GM23248 (cell line): ENCODE data around the gene SEL1L3. TPM values are rescaled to one million over a fixed set of nuclear protein-coding genes. Genes with fewer than 3 reads are reported as not detected.
A peak's percentile ranks its signal among the peaks of the same experiment; 100 is the strongest.

ENCODE experiments used
- DNase-seq: peaks from one replicate; pipeline ENCODE4 v3.0.0-alpha.2; 2015
- H2AFZ ChIP-seq: fragments of 200-600 bp; sonication (generic); 2 replicates; pipeline ENCODE4 v1.6.1; 2016; ENCODE audit warnings: antibody characterized with exemption
- H3F3A ChIP-seq: fragments of 200-600 bp; sonication (generic); 2 replicates; pipeline ENCODE4 v1.6.1; 2016; ENCODE audit warnings: mild to moderate bottlenecking, antibody characterized with exemption, mixed run types; ENCODE audit not compliant: insufficient read depth
- H3K27ac ChIP-seq: fragments of 200-600 bp; sonication (generic); 2 replicates; pipeline ENCODE4 v1.5.1; 2016; ENCODE audit warnings: mild to moderate bottlenecking
- H3K27me3 ChIP-seq: fragments of 200-600 bp; sonication (generic); replicated peaks from 2 replicates; pipeline ENCODE4 v1.6.1; 2016; ENCODE audit warnings: mild to moderate bottlenecking; ENCODE audit not compliant: insufficient read depth
- H3K36me3 ChIP-seq: fragments of 200-600 bp; sonication (generic); 2 replicates; pipeline ENCODE4 v1.6.1; 2016; ENCODE audit warnings: low read depth, mild to moderate bottlenecking
- H3K4me1 ChIP-seq: fragments of 200-600 bp; sonication (generic); 2 replicates; pipeline ENCODE4 v1.6.1; 2016; ENCODE audit warnings: mild to moderate bottlenecking; ENCODE audit not compliant: insufficient read depth
- H3K4me2 ChIP-seq: fragments of 200-600 bp; sonication (generic); one replicate; pipeline ENCODE4 v1.6.1; 2016; ENCODE audit warnings: mild to moderate bottlenecking; ENCODE audit not compliant: unreplicated experiment
- H3K4me3 ChIP-seq: fragments of 200-600 bp; sonication (generic); 2 replicates; pipeline ENCODE4 v1.5.1; 2016; ENCODE audit warnings: mild to moderate bottlenecking
- H3K79me2 ChIP-seq: fragments of 200-600 bp; sonication (generic); 2 replicates; pipeline ENCODE4 v1.6.1; 2016; ENCODE audit warnings: mild to moderate bottlenecking; ENCODE audit not compliant: insufficient read depth
- H3K9ac ChIP-seq: fragments of 200-600 bp; sonication (generic); 2 replicates; pipeline ENCODE4 v1.6.1; 2016; ENCODE audit warnings: mild to moderate bottlenecking
- H3K9me2 ChIP-seq: fragments of 200-600 bp; sonication (generic); 2 replicates; pipeline ENCODE4 v1.6.1; 2016; ENCODE audit warnings: mixed run types, mild to moderate bottlenecking, moderate library complexity; ENCODE audit not compliant: insufficient read depth
- H3K9me3 ChIP-seq: fragments of 200-600 bp; sonication (generic); one replicate; pipeline ENCODE4 v1.6.1; 2017; ENCODE audit warnings: low read depth
- H4K20me1 ChIP-seq: fragments of 200-600 bp; sonication (generic); 2 replicates; pipeline ENCODE4 v1.6.0; 2016; ENCODE audit not compliant: insufficient read depth
- EZH2 ChIP-seq: fragments of 200-600 bp; sonication (generic); IDR thresholded peaks from 2 replicates; pipeline ENCODE4 v1.6.1; 2018; ENCODE audit warnings: antibody characterized with exemption, mild to moderate bottlenecking; ENCODE audit not compliant: insufficient read depth, poor library complexity, severe bottlenecking
- EZH2phosphoT487 ChIP-seq: fragments of 200-600 bp; sonication (generic); IDR thresholded peaks from 2 replicates; pipeline ENCODE4 v1.6.1; 2018; ENCODE audit warnings: antibody characterized with exemption, moderate library complexity, mild to moderate bottlenecking, low read depth; ENCODE audit not compliant: insufficient read depth
- WGBS, 2 experiments: methylation state at CpG; one replicate each; pipeline ENCODE4 v1.1.6; 2015 to 2017; ENCODE audit warnings: low lambda C conversion rate in 2 of 2, low coverage in 1 of 2; ENCODE audit errors: missing lambda C conversion rate in 2 of 2; 5-methylcytosine and 5-hydroxymethylcytosine counted together
- in situ Hi-C: fragments of 300-500 bp; cut with MboI; formaldehyde crosslinking; loops from 2 replicates; pipeline ENCODE4 v1.15.0; 2020
- polyA plus RNA-seq: library from polyadenylated mRNA; unstranded; fragments of >200 nt; fragmentation: Nextera tagmentation; extraction: Ambion mirVana; gene quantifications from 2 replicates; pipeline ENCODE4 v1.2.1, GENCODE V29; 2016
- small RNA-seq: library from RNA; depleted of rRNA; stranded (forward); fragments of <200 nt; gene quantifications from one replicate; pipeline ENCODE3, GENCODE V24; 2014; ENCODE audit warnings: low read depth, low replicate concordance
- total RNA-seq: library from RNA; depleted of rRNA; stranded (reverse); fragments of >200 nt; shearing (Covaris generic); gene quantifications from 2 replicates; pipeline ENCODE4 v1.2.3, GENCODE V29; 2014; rRNA removed

SEL1L3 gene
- total and polyA plus RNA-seq, 2 experiments from 2014 or later: 23.1 to 62.8 TPM

DNA sequence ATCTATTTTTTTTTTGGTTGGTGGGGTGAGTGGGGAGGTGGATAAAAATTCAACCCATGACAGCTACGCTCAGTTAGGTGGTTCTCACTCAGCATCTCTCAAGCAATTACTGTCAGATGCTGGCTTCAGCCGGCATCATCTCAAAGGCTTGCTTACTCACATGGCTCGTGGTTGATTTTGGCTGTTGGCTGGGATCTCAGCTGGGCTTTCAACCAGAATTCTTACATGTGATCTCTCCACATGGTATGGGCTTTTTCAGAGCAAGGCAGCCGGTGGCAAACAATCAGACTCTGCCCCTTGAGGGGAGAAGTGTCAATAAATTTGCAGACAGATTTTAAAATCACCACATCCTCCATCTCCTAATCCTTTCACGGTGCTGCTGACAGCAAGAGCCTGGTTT is 159.9 kb downstream of the SEL1L3 start:
- no peaks in the 10 kb centered on the region for H3K36me3 ChIP-seq
- H4K20me1 ChIP-seq: no peaks in the 10 kb centered on the region
- H3K4me2 ChIP-seq: no peak overlapping the region
- WGBS, 2 experiments: 10% methylated on average over 4 to 5 of the region's 5 CpGs
- no peaks in the 10 kb centered on the region for H3K9me3 ChIP-seq
- no peaks in the 10 kb centered on the region for H3F3A ChIP-seq
- in situ Hi-C loops: no loop called here
- H3K79me2 ChIP-seq: no peaks in the 10 kb centered on the region
- no peak for TF ChIP-seq EZH2
- TF ChIP-seq EZH2phosphoT487: no peak
- no peak overlapping the region for H2AFZ ChIP-seq
- no peaks in the 10 kb centered on the region for H3K27me3 ChIP-seq
- no peaks in the 10 kb centered on the region for H3K4me1 ChIP-seq
- H3K27ac ChIP-seq: no peak overlapping the region
- H3K4me3 ChIP-seq: no peak overlapping the region
- H3K9me2 ChIP-seq: no peaks in the 10 kb centered on the region
- DNase-seq: peak; percentile 81
- H3K9ac ChIP-seq: no peak overlapping the region

DNA sequence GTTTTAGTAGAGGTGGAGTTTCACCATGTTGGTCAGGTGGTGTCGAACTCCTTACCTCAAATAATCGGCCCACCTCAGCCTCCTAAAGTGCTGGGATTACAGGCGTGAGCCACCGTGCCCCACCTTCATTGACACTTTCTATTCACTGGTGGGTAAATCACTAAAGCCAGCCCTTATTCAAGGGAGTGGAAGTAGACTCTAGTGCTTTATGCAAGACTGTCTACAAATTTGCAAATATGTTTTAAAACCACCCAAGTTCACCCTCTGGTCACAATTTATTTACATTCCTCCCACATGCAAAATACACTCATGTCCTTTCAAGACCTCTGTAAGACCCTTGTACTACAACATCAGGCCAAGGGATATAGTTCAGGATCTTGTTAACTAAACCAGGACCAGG is 162.1 kb downstream of the SEL1L3 start:
- Histone ChIP-seq H3K4me1 (no peaks in the 10 kb centered on the region), H2AFZ (no peak overlapping the region), H3K4me3 (no peak overlapping the region), H4K20me1 (no peaks in the 10 kb centered on the region), H3K9me3 (no peaks in the 10 kb centered on the region), H3K9me2 (no peaks in the 10 kb centered on the region), H3K27me3 (peaks cover 10% of the 10 kb centered on the region), H3K9ac (no peak overlapping the region), H3K4me2 (no peak overlapping the region), H3F3A (no peaks in the 10 kb centered on the region), H3K36me3 (no peaks in the 10 kb centered on the region), H3K27ac (no peak overlapping the region), H3K79me2 (no peaks in the 10 kb centered on the region)
- in situ Hi-C loops: no loop called here
- TF ChIP-seq EZH2phosphoT487: no peak
- WGBS, 2 experiments: 75 to 82% methylated on average over 4 of the region's 4 CpGs
- no peak for DNase-seq

DNA sequence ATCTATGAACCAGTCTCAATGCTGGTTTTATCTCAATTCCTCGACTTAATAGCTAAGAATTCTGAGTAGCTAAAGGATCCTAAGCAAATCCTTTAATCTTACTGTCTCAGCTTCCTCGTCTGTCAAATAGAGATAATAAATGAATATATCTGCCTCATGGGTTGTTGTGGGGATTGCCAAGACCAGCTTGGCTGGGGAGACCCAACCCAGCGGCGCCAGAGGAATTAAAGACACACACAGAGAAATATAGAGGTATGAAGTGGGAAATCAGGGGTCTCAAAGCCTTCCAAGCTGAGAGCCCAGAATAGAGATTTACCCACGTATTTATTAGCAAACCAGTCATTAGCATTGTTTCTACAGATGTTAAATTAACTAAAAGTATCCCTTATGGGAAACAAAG is 165.3 kb downstream of the SEL1L3 start:
- no peaks in the 10 kb centered on the region for H3K4me1 ChIP-seq
- H3K27me3 ChIP-seq: peaks cover 10% of the 10 kb centered on the region
- H3K4me2 ChIP-seq: no peak overlapping the region
- no peaks in the 10 kb centered on the region for H3K9me2 ChIP-seq
- no peaks in the 10 kb centered on the region for H3F3A ChIP-seq
- in situ Hi-C loops: no loop called here
- TF ChIP-seq EZH2phosphoT487 (no peak), EZH2 (no peak)
- H2AFZ ChIP-seq: no peak overlapping the region
- no peaks in the 10 kb centered on the region for H3K79me2 ChIP-seq
- no peaks in the 10 kb centered on the region for H4K20me1 ChIP-seq
- H3K4me3 ChIP-seq: no peak overlapping the region
- DNase-seq: no peak
- WGBS, 2 experiments: 29 to 37% methylated on average over 5 of the region's 5 CpGs
- H3K36me3 ChIP-seq: no peaks in the 10 kb centered on the region
- H3K27ac ChIP-seq: no peak overlapping the region
- H3K9me3 ChIP-seq: no peaks in the 10 kb centered on the region
- H3K9ac ChIP-seq: no peak overlapping the region

Small RNA genes within 50 kb of the gene (small RNA-seq; reads per million reads assigned to genes)
- gene MTND4LP22: not detected

Other genes with a start within 250 kb of the SEL1L3 start
- not detected in 2 replicates for gene SLC34A2, start 207.1 kb downstream of the SEL1L3 start, total RNA-seq
- gene SLC34A2, start 207.1 kb downstream of the SEL1L3 start, polyA plus RNA-seq: not detected in 2 replicates
- gene SMIM20, start 51.2 kb upstream of the SEL1L3 start, total RNA-seq: 24.3 and 35.6 TPM in 2 replicates
- gene SMIM20, start 51.2 kb upstream of the SEL1L3 start, polyA plus RNA-seq: 53.0 and 53.7 TPM in 2 replicates